Colonic mucosa (tissue), 4 donors: Measurements from ENCODE around the gene METTL23. TPM values are rescaled to one million over a fixed set of nuclear protein-coding genes. Genes with fewer than 3 reads are reported as not detected.
"Not testable (repeated sequence)": the region's sequence is repeated elsewhere in the genome, so short reads cannot be mapped to it uniquely, and the experiment has no call there.

Experiments used
- DNase-seq: peaks from one replicate; pipeline ENCODE4 v3.0.0-alpha.2; 2020
- H3K27ac ChIP-seq: fragments of 200-600 bp; one replicate; pipeline ENCODE4 v1.8.0; 2021
- H3K27me3 ChIP-seq: fragments of 200-600 bp; one replicate; pipeline ENCODE4 v1.8.0; 2021
- H3K36me3 ChIP-seq: fragments of 200-600 bp; one replicate; pipeline ENCODE4 v1.8.0; 2021
- H3K4me1 ChIP-seq: fragments of 200-600 bp; one replicate; pipeline ENCODE4 v1.8.0; 2021; ENCODE audit warnings: mild to moderate bottlenecking
- H3K4me3 ChIP-seq: fragments of 200-600 bp; one replicate; pipeline ENCODE4 v1.8.0; 2021
- H3K9ac ChIP-seq, 2 donors: one replicate each; pipeline ENCODE4 v1.7.0; 2013; ENCODE audit warnings: control low read depth in 2 of 2, low read depth in 2 of 2, low read length in 2 of 2
- H3K9me3 ChIP-seq: fragments of 200-600 bp; one replicate; pipeline ENCODE4 v1.8.0; 2021
- intact Hi-C: fragments of 100-400 bp; cut with DNase I; formaldehyde crosslinking; loops from one replicate; pipeline ENCODE4 v1.14.1; 2022
- total RNA-seq, 2 donors: library from RNA; stranded (reverse); fragmentation: NEBNext Ultra II Directional in 1 of 2; extraction: Animal tissue kit (Norgen Biotek cat#: 25700) in 1 of 2; gene quantifications; one replicate each; pipeline ENCODE4 v1.2.1, GENCODE V29; 2021
- TF ChIP-seq, protein P1 (sequence below): fragments of 200-600 bp; IDR thresholded peaks from one replicate; pipeline ENCODE4 v1.8.0; 2022; ENCODE audit warnings: antibody characterized with exemption, mild to moderate bottlenecking
- donor health status: healthy.
- donor health status: DM: no; HTN: no; CAD: no.
- donor health status: DM: no; HTN: no; CAD: no.

Gene METTL23
- total RNA-seq, 2 donors from 2014 or later = 21.7 to 29.7 TPM

DNA sequence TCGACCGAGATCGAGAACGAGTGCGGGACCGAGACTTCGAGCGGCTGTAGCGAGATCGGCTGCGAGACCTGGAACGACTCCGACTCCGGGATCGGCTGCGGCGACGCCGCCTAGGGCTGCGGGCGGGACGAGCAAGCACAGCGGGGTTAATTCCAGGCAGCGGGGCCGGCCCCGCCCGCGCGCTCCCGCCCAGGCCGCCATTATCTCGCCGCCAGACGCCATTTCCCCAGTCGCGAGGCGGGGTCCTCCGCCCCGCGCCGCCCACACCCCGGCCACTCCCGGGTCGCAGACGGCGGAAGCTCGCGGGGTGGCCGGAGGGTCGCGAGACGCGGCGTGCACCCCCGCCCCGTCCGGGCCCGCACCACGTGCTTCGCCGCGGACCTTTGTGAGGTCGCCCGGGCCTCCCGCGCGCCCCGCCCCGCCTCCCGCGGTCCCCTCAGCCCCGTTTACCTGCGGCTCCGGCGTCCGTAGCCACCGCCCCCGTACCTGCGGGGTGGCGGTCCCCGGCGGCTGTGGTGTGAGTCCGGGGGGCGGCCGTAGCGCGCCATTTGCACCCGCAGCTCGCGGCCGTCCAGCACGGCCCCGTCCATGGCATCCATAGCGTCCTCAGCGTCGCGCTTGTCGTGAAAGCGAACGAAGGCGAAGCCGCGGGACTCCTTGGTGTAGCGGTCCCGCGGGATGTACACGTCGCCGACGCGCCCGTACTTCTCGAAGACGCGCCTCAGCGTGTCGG, 9.9 kb downstream of the METTL23 start:
- Histone ChIP-seq H3K27ac (peak overlapping the region; percentile 100), H3K9me3 (no peaks in the 10 kb centered on the region), H3K4me3 (peak overlapping the region; percentile 79), H3K4me1 (peaks cover 4% of the 10 kb centered on the region), H3K9ac (peak overlapping the region; percentile 91 to 99), H3K27me3 (no peaks in the 10 kb centered on the region), H3K36me3 (no peaks in the 10 kb centered on the region)
- intact Hi-C loops = no loop called here
- peak; percentile 79 for DNase-seq
- TF ChIP-seq, protein P1, sequence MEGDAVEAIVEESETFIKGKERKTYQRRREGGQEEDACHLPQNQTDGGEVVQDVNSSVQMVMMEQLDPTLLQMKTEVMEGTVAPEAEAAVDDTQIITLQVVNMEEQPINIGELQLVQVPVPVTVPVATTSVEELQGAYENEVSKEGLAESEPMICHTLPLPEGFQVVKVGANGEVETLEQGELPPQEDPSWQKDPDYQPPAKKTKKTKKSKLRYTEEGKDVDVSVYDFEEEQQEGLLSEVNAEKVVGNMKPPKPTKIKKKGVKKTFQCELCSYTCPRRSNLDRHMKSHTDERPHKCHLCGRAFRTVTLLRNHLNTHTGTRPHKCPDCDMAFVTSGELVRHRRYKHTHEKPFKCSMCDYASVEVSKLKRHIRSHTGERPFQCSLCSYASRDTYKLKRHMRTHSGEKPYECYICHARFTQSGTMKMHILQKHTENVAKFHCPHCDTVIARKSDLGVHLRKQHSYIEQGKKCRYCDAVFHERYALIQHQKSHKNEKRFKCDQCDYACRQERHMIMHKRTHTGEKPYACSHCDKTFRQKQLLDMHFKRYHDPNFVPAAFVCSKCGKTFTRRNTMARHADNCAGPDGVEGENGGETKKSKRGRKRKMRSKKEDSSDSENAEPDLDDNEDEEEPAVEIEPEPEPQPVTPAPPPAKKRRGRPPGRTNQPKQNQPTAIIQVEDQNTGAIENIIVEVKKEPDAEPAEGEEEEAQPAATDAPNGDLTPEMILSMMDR = no peak

DNA sequence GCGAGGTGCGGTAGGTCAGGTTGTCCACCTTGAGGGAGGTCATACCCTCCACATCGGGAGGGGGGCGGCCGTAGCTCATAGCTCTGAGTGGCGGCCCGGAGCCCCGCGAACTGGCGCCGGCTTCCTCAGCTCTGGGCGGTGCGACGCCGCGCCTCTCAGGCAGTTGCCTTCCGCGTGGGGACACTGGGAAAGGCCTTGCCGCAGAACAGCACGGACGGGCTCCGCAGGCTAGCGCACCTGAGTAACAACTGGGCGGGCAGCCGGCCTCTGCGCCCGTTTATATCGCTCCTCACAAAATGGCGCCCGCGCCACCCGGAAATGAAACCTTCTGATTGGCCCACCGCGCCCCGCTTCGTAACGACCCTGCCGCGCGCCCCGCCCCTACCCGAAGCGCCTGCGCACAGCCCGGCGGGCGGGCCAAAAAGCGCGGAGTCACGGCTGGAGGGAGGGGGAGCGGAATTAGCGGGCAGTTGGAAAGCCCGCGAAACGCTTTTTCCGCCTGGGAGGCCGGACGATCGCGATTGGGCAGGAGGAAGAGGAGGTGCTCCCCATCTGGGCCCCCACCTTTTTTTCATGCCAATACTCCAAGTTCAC, 10.5 kb downstream of the METTL23 start, which contains the start of gene SRSF2:
Gene SRSF2 (minus strand): TSS at position 250 of the 594 bp plus-strand sequence. CDS start 171 bp downstream, at position 79.
- Histone ChIP-seq H3K36me3 (no peaks in the 10 kb centered on the region), H3K27me3 (no peaks in the 10 kb centered on the region), H3K27ac (peak within 1 kb of the TSS; percentile 100), H3K4me3 (peak within 1 kb of the TSS; percentile 79), H3K9me3 (no peaks in the 10 kb centered on the region), H3K9ac (peak within 1 kb of the TSS; percentile 91 to 99), H3K4me1 (peaks cover 4% of the 10 kb centered on the region)
- peak; percentile 98 for DNase-seq
- TF ChIP-seq, protein P1 = no peak
- intact Hi-C loops = no loop called here

DNA sequence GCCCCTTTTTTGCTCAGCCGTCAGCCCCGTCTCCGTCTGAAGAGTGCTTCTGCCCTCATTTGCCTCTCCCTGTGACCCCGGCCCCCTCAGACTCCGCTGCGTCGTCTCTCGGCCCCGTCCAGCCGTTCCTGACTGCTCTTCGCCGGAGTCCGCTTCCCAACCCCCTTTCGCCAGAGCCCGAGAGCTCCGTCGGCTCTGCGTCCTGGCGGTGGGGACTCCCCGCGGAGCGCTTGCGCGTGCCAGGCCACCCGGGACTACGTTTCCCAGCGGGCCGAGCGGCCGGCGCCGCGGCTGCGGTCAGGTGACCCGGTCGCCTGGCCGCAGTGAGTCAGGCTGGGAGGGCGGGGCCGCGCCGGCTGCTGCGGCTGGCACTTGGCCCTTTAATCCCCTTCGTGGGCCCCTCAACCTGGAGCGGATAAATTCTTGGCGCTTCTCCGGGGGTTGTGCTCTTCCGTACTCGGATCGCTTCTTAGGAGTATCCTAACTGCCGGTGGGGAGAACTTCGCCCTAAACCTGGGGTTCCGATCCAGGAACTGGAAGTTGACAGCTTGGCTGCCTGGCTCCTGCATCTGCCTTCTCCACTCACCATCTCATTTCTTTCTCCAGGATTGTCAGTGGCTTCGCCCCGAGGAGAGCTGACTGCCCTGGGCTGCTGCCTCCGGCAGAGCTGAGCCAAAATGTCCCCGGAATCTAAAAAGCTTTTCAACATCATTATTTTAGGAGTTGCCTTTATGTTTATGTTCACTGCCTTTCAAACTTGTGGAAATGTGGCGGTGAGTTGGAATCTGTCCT, 11.2 kb downstream of the METTL23 start, which contains the start of gene MFSD11:
Gene MFSD11 (plus strand): TSS at position 444 of the 792 bp plus-strand sequence. CDS start 234 bp downstream, at position 678.
- Histone ChIP-seq H3K9me3 (no peaks in the 10 kb centered on the region), H3K4me1 (peaks cover 4% of the 10 kb centered on the region), H3K36me3 (no peaks in the 10 kb centered on the region), H3K4me3 (peak within 1 kb of the TSS; percentile 79), H3K9ac (peak within 1 kb of the TSS; percentile 91 to 99), H3K27ac (peak within 1 kb of the TSS; percentile 100), H3K27me3 (no peaks in the 10 kb centered on the region)
- intact Hi-C loops = no loop called here
- TF ChIP-seq, protein P1 = no peak
- peak; percentile 91 for DNase-seq

DNA sequence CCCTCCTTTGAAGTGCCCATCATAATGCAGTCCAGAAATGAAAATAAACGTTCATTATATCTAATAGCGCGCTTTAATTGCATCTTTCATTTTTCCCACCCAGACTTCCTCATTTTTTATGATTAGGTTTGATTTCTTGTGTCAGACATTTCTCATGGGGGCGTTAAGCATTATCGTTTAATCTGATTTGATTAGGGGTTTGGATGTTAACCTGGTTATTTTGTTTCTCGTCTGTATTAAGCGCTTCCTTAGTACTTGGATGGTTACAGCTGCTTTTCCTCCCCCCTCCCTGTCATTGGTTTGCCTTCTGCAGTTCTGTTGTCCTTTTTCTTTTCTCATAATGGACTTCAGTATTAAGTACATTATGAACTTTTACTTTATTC, 11.8 kb downstream of the METTL23 start:
- intact Hi-C loops = no loop called here
- peak overlapping the region; percentile 69 to 91 for H3K9ac ChIP-seq
- H3K36me3 ChIP-seq = no peaks in the 10 kb centered on the region
- peak overlapping the region; percentile 100 for H3K27ac ChIP-seq
- peaks cover 4% of the 10 kb centered on the region for H3K4me1 ChIP-seq
- no peak for DNase-seq
- peak overlapping the region; percentile 79 for H3K4me3 ChIP-seq
- TF ChIP-seq, protein P1 = no peak
- H3K9me3 ChIP-seq = no peaks in the 10 kb centered on the region
- no peaks in the 10 kb centered on the region for H3K27me3 ChIP-seq

DNA sequence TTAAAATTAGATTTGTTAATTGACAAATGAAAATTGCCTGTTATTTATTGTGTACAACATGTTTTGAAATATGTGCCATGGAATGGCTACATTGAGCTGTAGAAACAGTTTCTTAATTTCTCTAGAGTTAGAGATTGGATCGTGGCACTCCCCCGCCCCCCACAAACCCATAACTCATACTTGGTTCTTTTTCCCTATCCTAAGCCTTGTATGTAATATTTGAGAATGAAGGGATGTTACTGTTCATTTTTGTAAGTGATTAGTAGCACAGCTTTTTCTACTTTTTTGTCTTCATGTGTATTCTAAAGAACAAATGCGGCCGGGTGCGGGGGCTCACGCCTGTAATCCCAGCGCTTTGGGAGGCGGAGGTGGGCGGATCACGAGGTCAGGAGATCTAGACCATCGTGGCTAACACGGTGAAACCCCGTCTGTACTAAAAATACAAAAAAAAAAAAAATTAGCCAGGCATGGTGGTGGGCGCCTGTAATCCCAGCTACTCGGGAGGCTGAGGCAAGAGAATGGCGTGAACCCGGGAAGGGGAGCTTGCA, 13.0 kb downstream of the METTL23 start:
- H3K9ac ChIP-seq, DNase-seq, H3K9me3 ChIP-seq, H3K27me3 ChIP-seq, H3K4me1 ChIP-seq, intact Hi-C loops, H3K4me3 ChIP-seq, H3K27ac ChIP-seq, H3K36me3 ChIP-seq: not testable (repeated sequence)
